HG02970 (cell line): ENCODE measurements around the gene GNA12.
"Not testable (repeated sequence)": the region's sequence is repeated elsewhere in the genome, so short reads cannot be mapped to it uniquely, and the experiment has no call there.

Experiments used
- ATAC-seq: cut with Tn5 transposase; IDR thresholded peaks from one replicate; pipeline ENCODE4 v1.9.1; 2021; ENCODE audit warnings: mild to moderate bottlenecking, moderate library complexity, moderate number of reproducible peaks; ENCODE audit not compliant: unreplicated experiment, low FRiP score

Gene GNA12

GRCh38 chr7:2866601-2867000, 22.5 kb upstream of the GNA12 start:
- ATAC-seq = no peak

- no peak for ATAC-seq
Observed at GRCh38 chr7:2864999-2865670, 21.0 kb upstream of the GNA12 start.

GRCh38 chr7:2864204-2864985, 20.3 kb upstream of the GNA12 start:
- ATAC-seq = no peak

DNA sequence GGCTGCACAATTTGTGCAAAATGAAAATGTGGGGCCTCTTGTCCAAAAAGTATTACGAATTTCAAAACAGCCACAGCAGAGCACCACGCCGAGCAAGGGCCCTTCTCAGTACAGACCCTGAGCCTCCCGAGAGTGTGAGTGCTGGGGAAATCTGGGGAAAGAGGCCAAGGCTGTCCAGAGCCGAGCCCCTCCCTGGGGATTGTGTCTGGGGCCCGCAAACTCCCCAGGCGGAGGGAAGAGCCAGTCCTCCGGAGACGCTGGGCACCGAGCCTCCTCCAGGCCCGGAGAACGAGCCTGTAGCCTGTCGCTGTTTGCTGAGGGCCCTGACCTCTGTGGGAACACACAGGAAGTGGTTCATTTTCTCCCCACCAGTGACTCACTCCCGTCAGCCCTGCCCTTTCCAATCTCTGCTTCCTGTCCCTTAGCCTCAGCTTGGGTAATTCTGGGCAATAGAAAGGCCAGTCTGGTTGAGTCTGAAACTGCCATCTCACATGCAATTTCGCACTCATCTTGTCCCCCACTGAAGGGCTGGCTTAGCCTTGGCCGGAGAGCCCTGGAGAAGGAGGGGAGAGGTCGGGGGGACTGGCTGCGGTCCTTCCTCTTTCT, 19.5 kb upstream of the GNA12 start:
- peak; percentile 81 for ATAC-seq

DNA sequence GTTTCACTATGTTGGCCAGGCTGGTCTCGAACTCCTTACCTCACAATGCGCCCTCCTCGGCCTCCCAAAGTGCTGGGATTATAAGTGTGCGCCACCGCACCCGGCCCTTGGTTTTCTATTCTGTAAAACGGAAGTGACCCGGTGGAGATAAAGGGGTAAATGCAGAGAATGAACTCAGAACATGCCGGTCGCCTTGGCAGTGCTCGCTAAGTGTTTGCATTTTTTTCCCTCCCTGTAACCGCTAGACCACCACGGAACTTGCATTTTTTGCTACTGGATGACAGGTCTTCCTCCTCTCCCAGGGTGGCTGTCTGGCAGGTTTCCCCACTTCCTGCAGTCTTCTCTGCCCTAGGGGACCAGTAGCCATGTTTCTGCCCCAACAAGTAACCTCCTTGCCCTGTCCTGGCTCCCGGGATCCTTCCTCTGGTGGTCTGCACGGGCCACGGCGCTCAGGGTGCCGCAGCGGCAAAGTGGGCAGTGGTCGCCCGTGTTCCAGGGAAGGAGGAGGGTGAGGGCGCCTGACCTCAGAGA, 18.8 kb upstream of the GNA12 start:
- ATAC-seq = no peak

DNA sequence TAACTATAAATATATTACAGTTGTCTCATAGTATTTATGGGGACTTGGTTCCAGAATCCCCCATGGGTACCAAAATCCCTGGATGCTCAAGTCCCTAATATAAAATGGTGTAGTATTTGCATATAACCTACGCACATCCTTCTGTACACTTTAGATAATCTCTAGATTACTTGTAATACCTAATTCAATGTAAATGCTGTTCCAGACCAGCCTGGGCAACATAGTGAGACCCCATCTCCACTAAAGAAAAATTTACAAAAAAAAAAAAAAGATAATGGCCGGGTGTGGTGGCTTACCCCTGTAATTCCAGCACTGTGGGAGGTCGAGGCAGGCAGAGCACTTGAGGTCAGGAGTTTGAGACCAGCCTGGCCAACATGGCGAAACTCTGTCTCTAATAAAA, 17.4 kb upstream of the GNA12 start:
- ATAC-seq = no peak

DNA sequence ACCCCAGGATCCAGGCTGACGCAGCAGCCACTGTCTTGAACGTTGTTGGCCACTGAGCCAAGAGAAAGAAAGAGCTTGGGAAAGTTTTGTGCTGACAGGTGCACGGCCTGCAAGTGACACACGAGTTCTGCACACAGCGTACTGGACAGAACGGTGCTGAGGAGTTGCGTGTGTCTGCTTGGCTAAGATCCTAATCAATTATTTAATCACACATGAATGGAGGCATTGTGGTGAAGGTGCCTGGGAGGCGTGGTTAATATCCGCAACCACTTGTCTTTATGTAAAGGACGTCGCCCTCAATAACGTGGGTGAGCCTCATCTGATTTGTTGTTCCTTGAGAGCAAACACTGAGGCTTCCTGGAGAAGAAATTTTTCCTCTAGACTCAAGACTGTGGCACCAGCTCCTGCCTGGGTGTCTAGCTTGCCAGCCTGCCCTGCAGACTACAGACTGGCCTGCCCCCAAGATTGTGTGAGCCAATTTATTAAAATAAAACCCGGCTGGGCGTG, 16.6 kb upstream of the GNA12 start:
- ATAC-seq = no peak

GRCh38 chr7:2859952-2860351, 15.8 kb upstream of the GNA12 start:
- no peak for ATAC-seq

DNA sequence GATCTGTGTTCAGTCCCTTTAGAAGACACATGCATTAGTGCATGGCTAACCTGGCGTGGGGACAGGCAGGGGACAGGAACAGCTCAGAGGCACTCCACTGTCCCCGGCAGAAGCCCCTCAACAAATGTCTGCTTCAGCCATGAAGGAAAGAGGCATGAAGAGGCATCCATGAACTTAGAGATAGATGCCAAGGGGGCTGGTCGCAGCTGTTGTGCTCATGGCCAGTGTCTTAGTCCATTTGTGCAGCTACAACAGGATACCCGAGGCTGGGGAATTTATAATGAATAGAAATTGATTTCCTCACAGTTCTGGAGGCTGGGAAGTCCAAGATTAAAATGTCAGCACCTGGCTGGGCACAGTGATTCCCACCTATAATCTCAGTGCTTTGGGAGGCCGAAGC, 14.5 kb upstream of the GNA12 start:
- no peak for ATAC-seq

- no peak for ATAC-seq
Observed at GRCh38 chr7:2856388-2857169, 12.5 kb upstream of the GNA12 start.

- ATAC-seq = no peak
Observed at GRCh38 chr7:2855386-2855785, 11.3 kb upstream of the GNA12 start.

DNA sequence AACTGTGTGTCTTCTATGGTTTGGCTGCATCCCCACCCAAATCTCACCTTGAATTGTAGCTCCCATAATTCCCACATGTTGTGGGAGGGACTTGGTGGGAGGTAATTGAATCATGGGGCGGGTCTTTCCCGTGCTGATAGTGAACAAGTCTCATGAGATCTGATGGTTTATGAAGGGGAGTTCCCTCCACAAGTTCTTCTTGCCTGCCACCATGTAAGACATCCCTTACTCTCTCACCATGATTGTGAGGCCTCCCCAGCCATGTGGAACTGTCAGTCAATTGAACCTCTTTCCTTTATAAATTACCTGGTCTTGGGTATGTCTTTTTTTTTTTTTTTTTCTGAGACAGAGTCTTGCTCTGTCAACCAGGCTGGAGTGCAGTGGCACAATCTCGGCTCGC, 9.4 kb upstream of the GNA12 start:
- ATAC-seq = not testable (repeated sequence)

- ATAC-seq = no peak
Observed at GRCh38 chr7:2853147-2853546, 9.0 kb upstream of the GNA12 start.

DNA sequence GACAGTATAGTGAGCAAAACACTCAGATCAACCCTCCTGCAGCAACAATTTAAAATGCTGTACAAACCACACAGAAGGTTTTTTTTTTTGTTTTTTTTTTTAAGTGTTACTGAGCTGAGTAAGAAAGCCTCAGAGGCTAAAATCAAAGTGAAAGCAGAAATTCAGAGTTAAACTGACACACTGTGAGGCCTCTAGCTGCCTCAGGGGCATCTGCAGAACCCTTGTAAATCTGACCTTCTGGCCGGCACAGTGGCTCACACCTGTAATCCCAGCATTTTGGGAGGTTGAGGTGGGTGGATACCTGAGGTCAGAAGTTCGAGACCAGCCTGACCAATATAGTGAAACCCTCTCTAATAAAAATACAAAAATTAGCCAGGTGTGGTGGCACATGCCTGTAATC, 7.4 kb upstream of the GNA12 start:
- no peak for ATAC-seq

- no peak for ATAC-seq
Observed at GRCh38 chr7:2849941-2850766, 6.0 kb upstream of the GNA12 start.

- no peak for ATAC-seq
Observed at GRCh38 chr7:2845034-2845592, 1.0 kb upstream of the GNA12 start.

- no peak for ATAC-seq
Observed at GRCh38 chr7:2843711-2844152, 376 bp downstream of the GNA12 start.

GRCh38 chr7:2843191-2843685, 870 bp downstream of the GNA12 start:
- no peak for ATAC-seq

DNA sequence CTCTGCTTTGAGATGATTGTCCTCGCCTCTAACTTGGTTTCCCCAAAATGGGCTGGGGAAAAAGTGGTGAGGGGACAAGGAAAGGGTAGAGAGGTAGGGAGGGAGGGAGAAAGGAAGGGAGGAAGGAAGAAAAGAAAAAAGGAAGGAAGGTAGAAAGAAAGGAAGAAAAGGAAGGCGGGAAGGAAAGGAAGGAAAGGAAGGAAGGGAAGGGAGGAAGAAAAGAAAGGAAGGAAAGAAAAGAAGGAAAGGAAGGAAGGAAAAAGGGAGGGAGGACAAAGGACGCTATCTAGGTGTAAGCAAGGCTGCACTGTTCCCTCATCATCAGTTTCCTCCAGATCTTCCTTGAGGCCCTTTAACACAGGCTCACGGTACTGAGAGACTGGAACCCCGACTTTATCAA, 2.2 kb downstream of the GNA12 start:
- no peak for ATAC-seq
